A549 (cell line): ENCODE data around the gene PCDH15. TPM values are rescaled to one million over a fixed set of nuclear protein-coding genes. Genes with fewer than 3 reads are reported as not detected.

ENCODE experiments used
- ATAC-seq, 2 experiments: fragments of 200-7000 bp in 1 of 2; fragments of >200 bp in 1 of 2; cut with Nextera tagmentation in 1 of 2; cut with Tn5 transposase in 1 of 2; 3 replicates each; pipeline versions ENCODE4 v1.8.0 to v1.9.1; 2018 to 2020; ENCODE audit warnings: mild to moderate bottlenecking in 1 of 2, moderate library complexity in 1 of 2
- CTCF ChIA-PET: fragments of 300-600 bp; sonication (Branson Sonifier 250); formaldehyde crosslinking; extraction: SDS; loops from one replicate; lab custom pipeline; 2021; ENCODE audit warnings: antibody characterized with exemption, inconsistent platforms; lab: Yijun Ruan, JAX
- POLR2A ChIA-PET: fragments of 350-600 bp; formaldehyde crosslinking; extraction: SDS; loops from one replicate; lab custom pipeline; 2021; ENCODE audit warnings: antibody characterized with exemption, inconsistent platforms; lab: Yijun Ruan, JAX
- DNase-seq, 2 experiments: peaks; one replicate each; pipeline versions ENCODE4 v3.0.0 to v3.0.0-alpha.2; 2011 to 2016; ENCODE audit warnings: low read depth in 1 of 2, low spot score in 1 of 2
- FAIRE-seq: peaks from 2 replicates; lab custom pipeline; 2011; peaks lifted over from hg19 to GRCh38; lab: Jason Lieb, UNC
- H3K27ac ChIP-seq, 2 experiments: fragments of >200 bp; sonication (Bioruptor Twin); formaldehyde crosslinking; 3 replicates each; pipeline ENCODE4 v1.5.1; 2016 to 2017
- H3K4me1 ChIP-seq: fragments of >200 bp; sonication (Bioruptor Twin); formaldehyde crosslinking; 3 replicates; pipeline ENCODE4 v1.6.1; 2016
- H3K4me2 ChIP-seq: fragments of >200 bp; sonication (Bioruptor Twin); formaldehyde crosslinking; 3 replicates; pipeline ENCODE4 v1.6.1; 2016
- H3K4me3 ChIP-seq: fragments of >200 bp; sonication (Bioruptor Twin); formaldehyde crosslinking; 3 replicates; pipeline ENCODE4 v1.5.1; 2016
- H3K9me3 ChIP-seq: fragments of >200 bp; sonication (Bioruptor Twin); formaldehyde crosslinking; 3 replicates; pipeline ENCODE4 v1.6.1; 2016
- BHLHE40 ChIP-seq: IDR thresholded peaks from 2 replicates; pipeline ENCODE4 v1.6.1; 2012; ENCODE audit warnings: low read depth, low read length, inconsistent platforms
- EHF ChIP-seq: fragments of 250-450 bp; sonication (Bioruptor Pico); IDR thresholded peaks from 2 replicates; pipeline ENCODE4 v1.5.0; 2020; ENCODE audit warnings: mild to moderate bottlenecking
- EP300 ChIP-seq, 2 experiments: fragments of >200 bp; sonication (Bioruptor Twin); formaldehyde crosslinking; IDR thresholded peaks; 2 replicates in 1 of 2; 3 replicates in 1 of 2; pipeline ENCODE4 v1.6.1; 2016 to 2017
- FOSL2 ChIP-seq, 2 experiments: fragments of 450-650 bp in 1 of 2; fragments of >200 bp in 1 of 2; sonication (Bioruptor Twin) in 1 of 2; formaldehyde crosslinking; IDR thresholded peaks; 2 replicates each; pipeline versions ENCODE4 v1.5.0 to v1.6.1; 2016 to 2020; ENCODE audit warnings: mild to moderate bottlenecking in 1 of 2, moderate library complexity in 1 of 2
- GATA3 ChIP-seq: IDR thresholded peaks from 2 replicates; pipeline ENCODE4 v1.6.1; 2012; ENCODE audit warnings: borderline replicate concordance
- HOXA7 ChIP-seq: fragments of 250-450 bp; sonication (Bioruptor Pico); IDR thresholded peaks from 2 replicates; pipeline ENCODE4 v1.5.0; 2020; ENCODE audit warnings: mild to moderate bottlenecking, moderate library complexity
- HOXB5 ChIP-seq: fragments of 250-450 bp; sonication (Bioruptor Pico); IDR thresholded peaks from 2 replicates; pipeline ENCODE4 v1.5.0; 2020; ENCODE audit warnings: mild to moderate bottlenecking, moderate library complexity
- JUN ChIP-seq, 2 experiments: fragments of >200 bp; sonication (Bioruptor Twin); formaldehyde crosslinking; IDR thresholded peaks; 2 replicates in 1 of 2; 3 replicates in 1 of 2; pipeline ENCODE4 v1.6.1; 2016 to 2017
- MAFK ChIP-seq: fragments of 450-650 bp; IDR thresholded peaks from 2 replicates; pipeline ENCODE4 v1.6.1; 2014; ENCODE audit not compliant: partially characterized antibody
- MAZ ChIP-seq: fragments of 150-350 bp; IDR thresholded peaks from 2 replicates; pipeline ENCODE4 v1.6.1; 2014; ENCODE audit warnings: antibody characterized with exemption, low read depth, low read length, borderline replicate concordance
- MYC ChIP-seq: IDR thresholded peaks from 2 replicates; pipeline ENCODE4 v1.6.1; 2012; ENCODE audit warnings: mild to moderate bottlenecking, inconsistent platforms, low read length, improper control_type of control experiment, borderline replicate concordance
- NFE2L2 ChIP-seq: fragments of 150-350 bp; conservative IDR thresholded peaks from 2 replicates; pipeline ENCODE4 v1.6.1; 2014; ENCODE audit warnings: low read length
- NR3C1 ChIP-seq: fragments of >200 bp; sonication (Bioruptor Twin); formaldehyde crosslinking; IDR thresholded peaks from 3 replicates; pipeline ENCODE4 v1.6.1; 2017
- SMC3 ChIP-seq: fragments of >200 bp; sonication (Bioruptor Twin); formaldehyde crosslinking; IDR thresholded peaks from 3 replicates; pipeline ENCODE4 v1.6.1; 2018; ENCODE audit warnings: inconsistent platforms
- ZC3H11A ChIP-seq: fragments of 450-650 bp; IDR thresholded peaks from 2 replicates; pipeline ENCODE4 v1.6.1; 2014; ENCODE audit warnings: antibody characterized with exemption, mild to moderate bottlenecking
- ZFP36 ChIP-seq: fragments of 450-650 bp; IDR thresholded peaks from 2 replicates; pipeline ENCODE4 v1.6.1; 2014; ENCODE audit warnings: borderline replicate concordance; ENCODE audit not compliant: partially characterized antibody
- ZSCAN20 ChIP-seq: fragments of 250-450 bp; sonication (Bioruptor Pico); IDR thresholded peaks from 2 replicates; pipeline ENCODE4 v1.8.0; 2022; ENCODE audit warnings: mild to moderate bottlenecking, moderate library complexity
- WGBS: methylation state at CpG from one replicate; pipeline ENCODE4 v1.1.6; 2017; ENCODE audit errors: missing lambda C conversion rate; 5-methylcytosine and 5-hydroxymethylcytosine counted together
- polyA plus RNA-seq, 4 experiments: library from polyadenylated mRNA; depleted of rRNA in 3 of 4; stranded (reverse); fragments of >200 nt; fragmentation: RNase III in 1 of 4; extraction: RNeasy Plus Mini Kit Qiagen cat#74134 plus additional on column Dnase treatment in 1 of 4; gene quantifications; 2 replicates in 3 of 4; 3 replicates in 1 of 4; pipeline ENCODE4 v1.2.3, GENCODE V29; 2011 to 2017
- TF ChIP-seq, protein P1 (sequence below): fragments of 250-450 bp; sonication (Bioruptor Pico); IDR thresholded peaks from 2 replicates; pipeline ENCODE4 v1.5.0; 2021; ENCODE audit warnings: mild to moderate bottlenecking, moderate library complexity, borderline replicate concordance
- TF ChIP-seq, protein P2 (sequence below): IDR thresholded peaks from 2 replicates; pipeline ENCODE4 v1.6.1; 2012
- TF ChIP-seq, protein P3 (sequence below): fragments of 450-650 bp; IDR thresholded peaks from 2 replicates; pipeline ENCODE4 v1.6.1; 2014; ENCODE audit warnings: antibody characterized with exemption
- TF ChIP-seq, protein P4 (sequence below): IDR thresholded peaks from 2 replicates; pipeline ENCODE4 v1.6.1; 2012; ENCODE audit warnings: low read depth, borderline replicate concordance

The PCDH15 gene
- polyA plus RNA-seq, 2 of the 4 experiments (the other 2 are of a cell fraction) = 0.03 TPM; not detected in 1

DNA sequence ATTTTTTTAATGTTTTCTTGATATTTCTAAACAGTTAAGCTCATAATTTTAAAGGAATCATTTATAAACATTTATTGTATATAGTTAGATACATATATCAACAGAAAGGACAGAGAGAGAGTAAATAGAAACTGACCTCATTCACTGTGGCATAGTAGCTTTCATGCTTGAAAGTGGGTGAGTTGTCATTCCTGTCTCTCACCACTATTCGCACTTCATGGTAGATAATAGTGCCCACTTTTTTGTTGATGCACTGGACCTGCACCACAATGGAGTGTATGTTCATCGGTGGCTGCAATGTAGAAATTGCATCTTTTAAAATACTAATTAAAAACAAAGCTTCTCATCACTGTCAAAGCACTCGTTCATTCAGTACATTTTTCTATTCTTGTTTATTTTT, 432.0 kb downstream of the PCDH15 start (continued):
- TF ChIP-seq, protein P1, sequence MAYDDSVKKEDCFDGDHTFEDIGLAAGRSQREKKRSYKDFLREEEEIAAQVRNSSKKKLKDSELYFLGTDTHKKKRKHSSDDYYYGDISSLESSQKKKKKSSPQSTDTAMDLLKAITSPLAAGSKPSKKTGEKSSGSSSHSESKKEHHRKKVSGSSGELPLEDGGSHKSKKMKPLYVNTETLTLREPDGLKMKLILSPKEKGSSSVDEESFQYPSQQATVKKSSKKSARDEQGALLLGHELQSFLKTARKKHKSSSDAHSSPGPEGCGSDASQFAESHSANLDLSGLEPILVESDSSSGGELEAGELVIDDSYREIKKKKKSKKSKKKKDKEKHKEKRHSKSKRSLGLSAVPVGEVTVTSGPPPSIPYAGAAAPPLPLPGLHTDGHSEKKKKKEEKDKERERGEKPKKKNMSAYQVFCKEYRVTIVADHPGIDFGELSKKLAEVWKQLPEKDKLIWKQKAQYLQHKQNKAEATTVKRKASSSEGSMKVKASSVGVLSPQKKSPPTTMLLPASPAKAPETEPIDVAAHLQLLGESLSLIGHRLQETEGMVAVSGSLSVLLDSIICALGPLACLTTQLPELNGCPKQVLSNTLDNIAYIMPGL = no peak
- no peak for TF ChIP-seq MYC
- TF ChIP-seq NR3C1 = no peak
- TF ChIP-seq, protein P2, sequence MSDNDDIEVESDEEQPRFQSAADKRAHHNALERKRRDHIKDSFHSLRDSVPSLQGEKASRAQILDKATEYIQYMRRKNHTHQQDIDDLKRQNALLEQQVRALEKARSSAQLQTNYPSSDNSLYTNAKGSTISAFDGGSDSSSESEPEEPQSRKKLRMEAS = no peak
- TF ChIP-seq HOXA7 = no peak
- TF ChIP-seq SMC3 = no peak
- TF ChIP-seq BHLHE40 = no peak
- TF ChIP-seq, protein P3, sequence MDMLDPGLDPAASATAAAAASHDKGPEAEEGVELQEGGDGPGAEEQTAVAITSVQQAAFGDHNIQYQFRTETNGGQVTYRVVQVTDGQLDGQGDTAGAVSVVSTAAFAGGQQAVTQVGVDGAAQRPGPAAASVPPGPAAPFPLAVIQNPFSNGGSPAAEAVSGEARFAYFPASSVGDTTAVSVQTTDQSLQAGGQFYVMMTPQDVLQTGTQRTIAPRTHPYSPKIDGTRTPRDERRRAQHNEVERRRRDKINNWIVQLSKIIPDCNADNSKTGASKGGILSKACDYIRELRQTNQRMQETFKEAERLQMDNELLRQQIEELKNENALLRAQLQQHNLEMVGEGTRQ = no peak
- no peak for TF ChIP-seq GATA3
- TF ChIP-seq JUN (IDR thresholded peaks at IDR 0.05) = no peak

DNA sequence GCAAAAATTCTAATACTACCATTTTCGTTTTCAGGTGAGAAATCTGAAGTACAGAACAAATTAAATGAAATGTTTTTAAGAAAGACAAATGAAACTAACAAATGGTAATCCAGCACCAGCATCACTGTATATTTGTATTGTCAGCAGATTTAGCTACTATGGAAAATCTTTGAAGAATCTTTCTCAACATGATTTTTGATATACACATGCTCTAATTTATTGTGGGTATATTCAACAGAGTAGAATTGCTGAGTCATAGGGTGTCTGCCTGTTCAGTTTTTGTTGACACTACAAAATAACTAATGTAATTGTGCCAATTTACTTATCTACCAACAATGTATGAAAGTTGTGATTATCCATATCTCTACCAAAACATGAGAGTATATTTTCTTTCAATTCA, 437.6 kb downstream of the PCDH15 start:
- no peak overlapping the region for H3K4me3 ChIP-seq
- TF ChIP-seq NFE2L2 (peak; percentile 71), MAFK (peak; percentile 95), MAZ (no peak), FOSL2 (IDR thresholded peaks at IDR 0.05) (no peak), FOSL2 (CRISPR knock-in tag; IDR thresholded peaks at IDR 0.05) (no peak)
- TF ChIP-seq, all 56 proteins: peak for 2
- H3K27ac ChIP-seq = no peak overlapping the region
- no peak overlapping the region for H3K4me2 ChIP-seq
- H3K4me1 ChIP-seq = no peaks in the 10 kb centered on the region
- ATAC-seq = no peak
- DNase-seq = no peak
- WGBS = 4% methylated on average over 1 of the region's 1 CpG
- FAIRE-seq = no peak
- CTCF ChIA-PET = no interaction called here
- POLR2A ChIA-PET = no interaction called here
- H3K9me3 ChIP-seq = no peaks in the 10 kb centered on the region

DNA sequence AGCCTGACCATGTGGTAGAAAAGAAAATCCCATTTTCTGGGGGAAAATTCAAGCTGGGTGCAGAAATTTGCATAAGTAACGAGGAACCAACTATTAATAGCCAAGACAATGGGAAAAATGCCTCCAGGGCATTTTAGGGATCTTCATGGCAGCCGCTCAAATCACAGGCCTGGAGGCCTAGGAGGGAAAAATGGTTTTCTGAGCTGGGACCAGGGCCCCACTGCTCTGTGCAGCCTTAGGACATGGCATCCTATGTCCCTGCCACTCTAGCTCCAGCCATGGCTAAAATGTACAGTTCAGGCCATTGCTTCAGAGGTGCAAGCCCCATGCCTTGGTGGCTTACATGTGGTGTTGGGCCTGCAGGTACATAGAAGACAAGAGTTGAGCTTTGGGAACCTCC, 459.0 kb downstream of the PCDH15 start:
- TF ChIP-seq MAFK = no peak
- TF ChIP-seq ZFP36 = peak; percentile 49
- Histone ChIP-seq H3K27ac (no peak overlapping the region), H3K4me1 (no peaks in the 10 kb centered on the region), H3K9me3 (0 out of 3 replicates have a peak, but pooled peaks cover 6% of the 10 kb centered on the region), H3K4me3 (no peak overlapping the region), H3K4me2 (no peak overlapping the region)
- CTCF ChIA-PET = no interaction called here
- DNase-seq (no peak), FAIRE-seq (no peak), ATAC-seq (no peak)
- WGBS = 0% methylated on average over 2 of the region's 2 CpGs
- POLR2A ChIA-PET = no interaction called here

DNA sequence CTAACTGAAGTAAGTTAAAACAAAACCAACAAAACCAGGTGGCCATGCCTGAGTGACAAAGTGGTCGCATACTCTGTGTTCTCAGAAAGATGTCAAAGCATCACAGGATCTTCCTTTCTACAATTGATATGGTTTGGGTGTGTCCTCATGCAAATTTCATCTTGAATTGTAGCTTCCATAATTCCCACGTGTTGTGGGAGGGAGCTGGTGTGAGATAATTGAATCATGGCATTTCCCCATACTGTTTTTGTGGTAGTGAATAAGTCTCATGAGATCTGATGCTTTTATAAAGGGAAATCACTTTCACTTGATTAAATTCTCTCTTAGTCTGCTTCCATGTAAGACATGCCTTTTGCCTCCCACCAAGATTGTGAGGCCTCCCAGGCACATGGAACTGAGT, 465.7 kb downstream of the PCDH15 start:
- TF ChIP-seq, protein P4, sequence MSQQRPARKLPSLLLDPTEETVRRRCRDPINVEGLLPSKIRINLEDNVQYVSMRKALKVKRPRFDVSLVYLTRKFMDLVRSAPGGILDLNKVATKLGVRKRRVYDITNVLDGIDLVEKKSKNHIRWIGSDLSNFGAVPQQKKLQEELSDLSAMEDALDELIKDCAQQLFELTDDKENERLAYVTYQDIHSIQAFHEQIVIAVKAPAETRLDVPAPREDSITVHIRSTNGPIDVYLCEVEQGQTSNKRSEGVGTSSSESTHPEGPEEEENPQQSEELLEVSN = no peak
- no peak for TF ChIP-seq ZSCAN20
- ATAC-seq = no peak
- no peak overlapping the region for H3K4me2 ChIP-seq
- DNase-seq = no peak
- H3K4me3 ChIP-seq = no peak overlapping the region
- no peaks in the 10 kb centered on the region for H3K9me3 ChIP-seq
- ChIA-PET CTCF (no interaction called here), POLR2A (no interaction called here)
- H3K4me1 ChIP-seq = no peaks in the 10 kb centered on the region
- H3K27ac ChIP-seq = no peak overlapping the region
- WGBS = 3% methylated on average over 2 of the region's 2 CpGs
- no peak for FAIRE-seq

DNA sequence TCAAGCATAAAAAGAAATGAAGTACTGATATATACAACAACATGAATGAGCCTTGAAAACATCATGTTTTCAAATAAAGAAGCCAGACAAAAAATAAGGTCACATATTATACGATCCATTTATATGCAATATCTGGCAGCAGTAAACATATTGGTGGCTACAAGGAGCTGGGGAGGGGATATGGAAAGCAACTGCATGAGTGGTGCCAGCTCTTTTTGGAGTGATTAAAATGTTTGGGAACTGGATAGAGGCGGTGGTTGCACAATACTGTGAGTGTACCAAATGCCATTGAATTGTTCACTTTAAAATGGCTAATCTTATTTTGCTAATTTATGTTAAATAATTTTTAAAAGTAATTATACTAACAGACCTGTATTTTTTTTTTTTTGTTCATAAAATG, 481.7 kb downstream of the PCDH15 start:
- ChIA-PET POLR2A (no interaction called here), CTCF (no interaction called here)
- H3K9me3 ChIP-seq = peaks cover 3% of the 10 kb centered on the region; the same call in 1 of the 3 replicates
- no peak overlapping the region for H3K27ac ChIP-seq
- DNase-seq (no peak), FAIRE-seq (no peak), ATAC-seq (no peak)
- no peaks in the 10 kb centered on the region for H3K4me1 ChIP-seq
- H3K4me3 ChIP-seq = no peak overlapping the region
- 8% methylated on average over 2 of the region's 2 CpGs for WGBS
- H3K4me2 ChIP-seq = no peak overlapping the region
- TF ChIP-seq EHF (CRISPR knock-in tag) (no peak), ZC3H11A (no peak), EP300 (IDR thresholded peaks at IDR 0.05) (no peak), HOXB5 (CRISPR knock-in tag) (no peak), NR3C1 (no peak)
- TF ChIP-seq, all 56 proteins: peak for 0
